22Rv1 (cell line): ENCODE measurements around the gene STEAP4.

Experiments used
- H3K27ac ChIP-seq: fragments of 450-650 bp; 2 replicates; pipeline ENCODE4 v1.5.1; 2017
- ZFX ChIP-seq: fragments of 450-650 bp; IDR thresholded peaks from 2 replicates; pipeline ENCODE4 v1.6.1; 2017; ENCODE audit warnings: antibody characterized with exemption, borderline replicate concordance
- TF ChIP-seq, protein P1 (sequence below): fragments of 450-650 bp; IDR thresholded peaks from 2 replicates; pipeline ENCODE4 v1.5.1; 2017; ENCODE audit warnings: mild to moderate bottlenecking

STEAP4 gene

DNA sequence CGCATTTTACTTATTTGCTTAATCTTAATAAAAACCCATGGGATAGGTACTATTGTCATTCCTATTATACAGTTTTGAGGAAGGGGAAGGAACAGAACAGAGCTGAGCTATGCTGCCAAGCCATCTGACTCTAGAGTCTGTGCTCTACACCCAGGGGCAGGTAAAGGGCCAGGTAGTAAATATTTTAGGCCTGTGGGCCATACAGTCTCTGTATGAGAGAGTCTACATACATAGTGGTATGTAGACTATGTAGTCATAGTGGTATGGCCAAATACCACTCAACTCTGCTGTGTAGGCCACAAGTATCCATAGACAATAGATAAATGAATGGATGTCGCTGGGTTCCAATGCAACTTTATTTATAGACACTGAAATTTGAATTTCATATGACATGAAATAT, 83.4 kb downstream of the STEAP4 start:
- no peak for TF ChIP-seq ZFX
- TF ChIP-seq, protein P1, sequence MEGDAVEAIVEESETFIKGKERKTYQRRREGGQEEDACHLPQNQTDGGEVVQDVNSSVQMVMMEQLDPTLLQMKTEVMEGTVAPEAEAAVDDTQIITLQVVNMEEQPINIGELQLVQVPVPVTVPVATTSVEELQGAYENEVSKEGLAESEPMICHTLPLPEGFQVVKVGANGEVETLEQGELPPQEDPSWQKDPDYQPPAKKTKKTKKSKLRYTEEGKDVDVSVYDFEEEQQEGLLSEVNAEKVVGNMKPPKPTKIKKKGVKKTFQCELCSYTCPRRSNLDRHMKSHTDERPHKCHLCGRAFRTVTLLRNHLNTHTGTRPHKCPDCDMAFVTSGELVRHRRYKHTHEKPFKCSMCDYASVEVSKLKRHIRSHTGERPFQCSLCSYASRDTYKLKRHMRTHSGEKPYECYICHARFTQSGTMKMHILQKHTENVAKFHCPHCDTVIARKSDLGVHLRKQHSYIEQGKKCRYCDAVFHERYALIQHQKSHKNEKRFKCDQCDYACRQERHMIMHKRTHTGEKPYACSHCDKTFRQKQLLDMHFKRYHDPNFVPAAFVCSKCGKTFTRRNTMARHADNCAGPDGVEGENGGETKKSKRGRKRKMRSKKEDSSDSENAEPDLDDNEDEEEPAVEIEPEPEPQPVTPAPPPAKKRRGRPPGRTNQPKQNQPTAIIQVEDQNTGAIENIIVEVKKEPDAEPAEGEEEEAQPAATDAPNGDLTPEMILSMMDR = no peak
- no peak overlapping the region for H3K27ac ChIP-seq
